Measurements from ENCODE around the gene TBCD. TPM values are rescaled to one million over a fixed set of nuclear protein-coding genes. Genes with fewer than 3 reads are reported as not detected.

TBCD gene
- polyA plus RNA-seq, 1 donor from 2014 or later = 67.2 TPM

GRCh38 chr17:82831818-82832200 lies 79.9 kb downstream of the TBCD start:
- TF ChIP-seq RAD21 (conservative IDR thresholded peaks at IDR 0.05) (no peak), SMC3 (conservative IDR thresholded peaks at IDR 0.05; ENCODE audit: poor library complexity) (no peak), POLR2AphosphoS5 (IDR thresholded peaks at IDR 0.05) (no peak), MXI1 (conservative IDR thresholded peaks at IDR 0.05; ENCODE audit: poor library complexity, severe bottlenecking) (no peak)
- Histone ChIP-seq H4K20me1 (ENCODE audit: insufficient read depth) (no peaks in the 10 kb centered on the region), H3K79me2 (replicated peaks; ENCODE audit: insufficient read depth, low read length) (no peaks in the 10 kb centered on the region), H2AFZ (ENCODE audit: low read depth, low read length) (no peak overlapping the region), H3K36me3 (ENCODE audit: insufficient read depth, low read length) (no peaks in the 10 kb centered on the region), H3K9me2 (ENCODE audit: insufficient read depth, low read length) (no peaks in the 10 kb centered on the region), H3K9ac (ENCODE audit: low read length) (no peak overlapping the region), H3K9me3 (ENCODE audit: low read length) (no peaks in the 10 kb centered on the region), H3K27me3 (ENCODE audit: insufficient read depth, low read depth, low read length) (no peaks in the 10 kb centered on the region), H3K4me3 (ENCODE audit: low read length) (no peak overlapping the region), H3K4me2 (ENCODE audit: low read length) (no peak overlapping the region), H3F3A (ENCODE audit: insufficient read depth, low read length, poor library complexity, severe bottlenecking) (no peaks in the 10 kb centered on the region), H3K27ac (ENCODE audit: low read length) (no peak overlapping the region)

GRCh38 chr17:82832411-82832810 lies 80.5 kb downstream of the TBCD start:
- no peak overlapping the region for H3K4me3 ChIP-seq (ENCODE audit: low read length)
- no peaks in the 10 kb centered on the region for H3K9me2 ChIP-seq (ENCODE audit: insufficient read depth, low read length)
- no peak overlapping the region for H3K9ac ChIP-seq (ENCODE audit: low read length)
- no peak overlapping the region for H3K4me2 ChIP-seq (ENCODE audit: low read length)
- no peaks in the 10 kb centered on the region for H3F3A ChIP-seq (ENCODE audit: insufficient read depth, low read length, poor library complexity, severe bottlenecking)
- H3K27ac ChIP-seq (ENCODE audit: low read length) = no peak overlapping the region
- H3K27me3 ChIP-seq (ENCODE audit: insufficient read depth, low read depth, low read length) = no peaks in the 10 kb centered on the region
- TF ChIP-seq SMC3 (conservative IDR thresholded peaks at IDR 0.05; ENCODE audit: poor library complexity) (no peak), RAD21 (conservative IDR thresholded peaks at IDR 0.05) (no peak), TAF1 (IDR thresholded peaks at IDR 0.05; ENCODE audit: low read depth) (no peak), POLR2AphosphoS5 (IDR thresholded peaks at IDR 0.05) (no peak), CTCF (IDR thresholded peaks at IDR 0.05; ENCODE audit: poor library complexity, severe bottlenecking) (no peak), REST (IDR thresholded peaks at IDR 0.05; ENCODE audit: borderline replicate concordance) (no peak), EP300 (conservative IDR thresholded peaks at IDR 0.05; ENCODE audit: poor library complexity, severe bottlenecking) (no peak), EZH2 (IDR thresholded peaks at IDR 0.05; ENCODE audit: borderline replicate concordance, insufficient read depth, low read length, poor library complexity, severe bottlenecking) (no peak), MXI1 (conservative IDR thresholded peaks at IDR 0.05; ENCODE audit: poor library complexity, severe bottlenecking) (no peak)
- H3K36me3 ChIP-seq (ENCODE audit: insufficient read depth, low read length) = no peaks in the 10 kb centered on the region
- no peak overlapping the region for H2AFZ ChIP-seq (ENCODE audit: low read depth, low read length)
- H3K79me2 ChIP-seq (replicated peaks; ENCODE audit: insufficient read depth, low read length) = no peaks in the 10 kb centered on the region
- H4K20me1 ChIP-seq (ENCODE audit: insufficient read depth) = no peaks in the 10 kb centered on the region
- no peaks in the 10 kb centered on the region for H3K9me3 ChIP-seq (ENCODE audit: low read length)

Data from neural cell (in vitro differentiated cells).